HG03439 (cell line): Measurements from ENCODE around the gene CYP2U1.
"Not testable (repeated sequence)": the region's sequence is repeated elsewhere in the genome, so short reads cannot be mapped to it uniquely, and the experiment has no call there.

Experiments used
- ATAC-seq: cut with Tn5 transposase; IDR thresholded peaks from one replicate; pipeline ENCODE4 v1.9.1; 2021; ENCODE audit warnings: mild to moderate bottlenecking, moderate library complexity; ENCODE audit not compliant: unreplicated experiment

CYP2U1 gene

GRCh38 chr4:107916623-107917022, 14.7 kb upstream of the CYP2U1 start:
- ATAC-seq = no peak

- ATAC-seq = no peak
Measured at GRCh38 chr4:107917500-107917899, 13.8 kb upstream of the CYP2U1 start.

GRCh38 chr4:107922486-107923473, 8.6 kb upstream of the CYP2U1 start:
- ATAC-seq = no peak

GRCh38 chr4:107925713-107926112, 5.6 kb upstream of the CYP2U1 start:
- not testable (repeated sequence) for ATAC-seq

- ATAC-seq = not testable (repeated sequence)
Measured at GRCh38 chr4:107926875-107927274, 4.5 kb upstream of the CYP2U1 start.

- no peak for ATAC-seq
Measured at GRCh38 chr4:107931775-107932321, 499 bp downstream of the CYP2U1 start.

GRCh38 chr4:107935246-107935645, 3.9 kb downstream of the CYP2U1 start:
- ATAC-seq = no peak

GRCh38 chr4:107937040-107937439, 5.7 kb downstream of the CYP2U1 start:
- ATAC-seq = no peak

GRCh38 chr4:107939307-107939706, 8.0 kb downstream of the CYP2U1 start:
- ATAC-seq = no peak

- no peak for ATAC-seq
Measured at GRCh38 chr4:107945809-107946208, 14.5 kb downstream of the CYP2U1 start.

GRCh38 chr4:107950746-107951540, 19.6 kb downstream of the CYP2U1 start:
- ATAC-seq = no peak

- ATAC-seq = no peak
Measured at GRCh38 chr4:107951551-107951950, 20.2 kb downstream of the CYP2U1 start.

GRCh38 chr4:107956011-107956410, 24.7 kb downstream of the CYP2U1 start:
- no peak for ATAC-seq

GRCh38 chr4:107966903-107967302, 35.6 kb downstream of the CYP2U1 start:
- ATAC-seq = no peak

GRCh38 chr4:107967519-107967918, 36.2 kb downstream of the CYP2U1 start:
- ATAC-seq = not testable (repeated sequence)

GRCh38 chr4:107967921-107968320, 36.6 kb downstream of the CYP2U1 start:
- ATAC-seq = not testable (repeated sequence)

- no peak for ATAC-seq
Measured at GRCh38 chr4:107970063-107970798, 38.9 kb downstream of the CYP2U1 start.

GRCh38 chr4:107972605-107973004, 41.3 kb downstream of the CYP2U1 start:
- no peak for ATAC-seq

- no peak for ATAC-seq
Measured at GRCh38 chr4:107974523-107974922, 43.2 kb downstream of the CYP2U1 start.

GRCh38 chr4:107977482-107977881, 46.1 kb downstream of the CYP2U1 start:
- ATAC-seq = no peak
